Endodermal cell (in vitro differentiated cells): ENCODE results near the gene PFKFB2. TPM values are rescaled to one million over a fixed set of nuclear protein-coding genes. Genes with fewer than 3 reads are reported as not detected.

ENCODE experiments used
- DNase-seq: peaks from one replicate; pipeline ENCODE4 v3.0.0-alpha.2; 2017
- H3K27ac ChIP-seq: 2 replicates; pipeline ENCODE4 v1.5.1; 2013; ENCODE audit warnings: mild to moderate bottlenecking, low read depth, low read length, moderate library complexity
- H3K27me3 ChIP-seq: 2 replicates; pipeline ENCODE4 v1.6.1; 2013; ENCODE audit warnings: mild to moderate bottlenecking, low read length, moderate library complexity; ENCODE audit not compliant: insufficient read depth, control insufficient read depth, poor library complexity, severe bottlenecking
- H3K36me3 ChIP-seq: 2 replicates; pipeline ENCODE4 v1.7.0; 2013; ENCODE audit warnings: mild to moderate bottlenecking, low read length, moderate library complexity; ENCODE audit not compliant: control insufficient read depth, insufficient read depth
- H3K4me1 ChIP-seq: one replicate; pipeline ENCODE4 v1.7.0; 2013; ENCODE audit warnings: low read length; ENCODE audit not compliant: control insufficient read depth, insufficient read depth
- H3K4me3 ChIP-seq: 2 replicates; pipeline ENCODE4 v1.5.1; 2013; ENCODE audit warnings: mild to moderate bottlenecking, low read length, moderate library complexity
- H3K9ac ChIP-seq: 2 replicates; pipeline ENCODE4 v1.6.1; 2013; ENCODE audit warnings: mild to moderate bottlenecking, low read length, moderate library complexity; ENCODE audit not compliant: poor library complexity, severe bottlenecking; ENCODE audit errors: extremely low read depth
- H3K9me3 ChIP-seq: 2 replicates; pipeline ENCODE4 v1.6.1; 2013; ENCODE audit warnings: mild to moderate bottlenecking, low read length, moderate library complexity; ENCODE audit not compliant: control insufficient read depth
- H3K27ac Mint-ChIP-seq: 2 replicates; pipeline ENCODE4 v1.8.0; 2020; ENCODE audit warnings: mixed read lengths
- H3K27me3 Mint-ChIP-seq: 2 replicates; pipeline ENCODE4 v1.8.0; 2021; ENCODE audit warnings: mild to moderate bottlenecking, mixed read lengths; ENCODE audit not compliant: insufficient read depth
- H3K36me3 Mint-ChIP-seq: 2 replicates; pipeline ENCODE4 v1.8.0; 2020; ENCODE audit warnings: low read depth, mixed read lengths
- H3K4me1 Mint-ChIP-seq: 2 replicates; pipeline ENCODE4 v1.8.0; 2020; ENCODE audit warnings: mixed read lengths
- H3K4me3 Mint-ChIP-seq: 2 replicates; pipeline ENCODE4 v1.8.0; 2020; ENCODE audit warnings: mild to moderate bottlenecking, moderate library complexity, mixed read lengths
- H3K9me3 Mint-ChIP-seq: 2 replicates; pipeline ENCODE4 v1.8.0; 2020; ENCODE audit warnings: mild to moderate bottlenecking, mixed read lengths
- WGBS, 2 experiments: methylation state at CpG; one replicate each; pipeline versions ENCODE4 v1.1.5 to v1.1.7; 2013; ENCODE audit warnings: missing lambda C conversion rate in 2 of 2, mixed read lengths in 1 of 2; ENCODE audit not compliant: insufficient coverage in 1 of 2, insufficient read length in 1 of 2; 5-methylcytosine and 5-hydroxymethylcytosine counted together
- total RNA-seq, 2 donors: library from RNA; stranded (reverse); fragmentation: NEBNext Ultra II Directional in 1 of 2; extraction: Animal tissue kit (Norgen Biotek cat#: 25700) in 1 of 2; gene quantifications; 2 replicates in 1 of 2; 3 replicates in 1 of 2; pipeline ENCODE4 v1.2.1, GENCODE V29; 2021
- TF ChIP-seq, protein P1 (sequence below): fragments of 200-600 bp; sonication (generic); conservative IDR thresholded peaks from 2 replicates; pipeline ENCODE4 v1.5.0; 2021; ENCODE audit warnings: antibody characterized with exemption, mild to moderate bottlenecking

PFKFB2 gene
- total RNA-seq, 2 donors from 2014 or later, result 11.2 to 13.4 TPM

DNA sequence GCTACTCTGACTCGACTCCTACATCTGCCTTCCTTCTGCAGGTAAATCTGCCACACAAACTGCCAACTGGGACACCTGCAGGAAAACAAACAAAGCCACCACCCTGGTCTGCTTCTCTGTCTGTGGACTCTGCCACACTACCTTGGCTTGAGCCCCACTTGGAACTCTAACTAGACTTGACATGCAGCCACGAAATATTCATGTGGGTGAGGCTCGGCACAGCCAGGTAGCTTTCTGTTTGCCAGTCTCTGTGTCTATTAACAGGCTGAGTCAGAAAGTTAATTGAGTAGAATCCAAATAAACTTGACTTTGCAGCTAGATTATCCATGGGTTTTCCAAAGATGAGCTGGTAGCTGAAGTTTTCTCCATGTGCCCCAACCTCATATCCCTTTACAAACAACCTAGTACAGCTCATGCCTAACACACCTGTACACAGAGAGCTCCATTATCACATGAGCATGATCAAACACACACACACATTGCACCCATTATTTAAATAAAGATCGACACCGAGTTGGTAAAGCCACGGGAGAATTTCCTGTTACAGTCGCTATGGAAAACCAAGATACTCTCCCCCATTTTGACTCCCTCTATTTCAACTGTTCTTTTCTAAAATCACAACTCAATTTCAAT is 21.3 kb upstream of the PFKFB2 start:
- H3K27ac Mint-ChIP-seq, result no peak overlapping the region
- H3K4me1 Mint-ChIP-seq, result peaks cover 63% of the 10 kb centered on the region
- H3K4me1 ChIP-seq, result peaks cover 22% of the 10 kb centered on the region
- peaks cover 11% of the 10 kb centered on the region for H3K27me3 Mint-ChIP-seq
- 88 to 95% methylated on average over 7 of the region's 7 CpGs for WGBS, 2 experiments
- H3K36me3 ChIP-seq, result no peaks in the 10 kb centered on the region
- H3K36me3 Mint-ChIP-seq, result no peaks in the 10 kb centered on the region
- TF ChIP-seq, protein P1, sequence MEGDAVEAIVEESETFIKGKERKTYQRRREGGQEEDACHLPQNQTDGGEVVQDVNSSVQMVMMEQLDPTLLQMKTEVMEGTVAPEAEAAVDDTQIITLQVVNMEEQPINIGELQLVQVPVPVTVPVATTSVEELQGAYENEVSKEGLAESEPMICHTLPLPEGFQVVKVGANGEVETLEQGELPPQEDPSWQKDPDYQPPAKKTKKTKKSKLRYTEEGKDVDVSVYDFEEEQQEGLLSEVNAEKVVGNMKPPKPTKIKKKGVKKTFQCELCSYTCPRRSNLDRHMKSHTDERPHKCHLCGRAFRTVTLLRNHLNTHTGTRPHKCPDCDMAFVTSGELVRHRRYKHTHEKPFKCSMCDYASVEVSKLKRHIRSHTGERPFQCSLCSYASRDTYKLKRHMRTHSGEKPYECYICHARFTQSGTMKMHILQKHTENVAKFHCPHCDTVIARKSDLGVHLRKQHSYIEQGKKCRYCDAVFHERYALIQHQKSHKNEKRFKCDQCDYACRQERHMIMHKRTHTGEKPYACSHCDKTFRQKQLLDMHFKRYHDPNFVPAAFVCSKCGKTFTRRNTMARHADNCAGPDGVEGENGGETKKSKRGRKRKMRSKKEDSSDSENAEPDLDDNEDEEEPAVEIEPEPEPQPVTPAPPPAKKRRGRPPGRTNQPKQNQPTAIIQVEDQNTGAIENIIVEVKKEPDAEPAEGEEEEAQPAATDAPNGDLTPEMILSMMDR, result no peak
- no peak overlapping the region for H3K9ac ChIP-seq
- no peak overlapping the region for H3K27ac ChIP-seq
- H3K4me3 ChIP-seq, result no peak overlapping the region
- H3K9me3 Mint-ChIP-seq, result no peaks in the 10 kb centered on the region
- peaks cover 32% of the 10 kb centered on the region for H3K27me3 ChIP-seq
- H3K4me3 Mint-ChIP-seq, result peak overlapping the region; percentile 19
- DNase-seq, result no peak
- no peaks in the 10 kb centered on the region for H3K9me3 ChIP-seq

DNA sequence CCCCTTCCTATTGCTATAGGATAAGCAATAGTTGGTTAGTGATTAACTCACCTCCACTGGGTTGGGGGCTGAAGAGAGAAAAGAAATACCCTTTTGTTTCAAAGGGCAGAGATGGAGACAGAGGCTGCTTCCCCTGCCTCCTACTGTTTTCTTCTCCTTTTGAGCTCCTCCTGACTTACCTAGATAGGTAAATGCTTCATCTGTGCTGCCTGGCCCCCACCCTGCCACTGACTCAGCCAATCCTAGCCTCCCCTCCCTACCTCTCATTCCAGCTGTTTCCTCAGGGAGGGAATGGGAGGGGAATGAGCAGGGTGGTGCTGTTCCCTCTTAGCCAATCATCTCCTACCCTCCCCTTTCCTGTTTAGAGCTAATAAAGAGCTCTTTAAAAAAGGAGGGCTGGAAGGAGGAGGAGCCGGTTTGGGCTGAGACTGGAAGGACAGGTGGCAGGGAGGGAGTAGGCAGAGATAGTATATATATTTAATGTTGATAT is 20.5 kb upstream of the PFKFB2 start, which contains the start of gene C1orf116:
Gene C1orf116 (minus strand): TSS at position 229 of the 490 bp plus-strand sequence. CDS start 5,158 bp downstream, outside the sequence.
- peaks cover 8% of the 10 kb centered on the region for H3K27me3 Mint-ChIP-seq
- H3K27ac Mint-ChIP-seq, result peak within 1 kb of the TSS; percentile 74
- H3K4me1 Mint-ChIP-seq, result peaks cover 57% of the 10 kb centered on the region
- TF ChIP-seq, protein P1, result no peak
- H3K9me3 ChIP-seq, result no peaks in the 10 kb centered on the region
- peak; percentile 94 for DNase-seq
- no peaks in the 10 kb centered on the region for H3K36me3 ChIP-seq
- peaks cover 31% of the 10 kb centered on the region for H3K27me3 ChIP-seq
- peaks cover 22% of the 10 kb centered on the region for H3K4me1 ChIP-seq
- no peaks in the 10 kb centered on the region for H3K9me3 Mint-ChIP-seq
- 0 to 14% methylated on average over 1 of the region's 1 CpG for WGBS, 2 experiments
- no peaks in the 10 kb centered on the region for H3K36me3 Mint-ChIP-seq
- peak within 1 kb of the TSS; percentile 19 for H3K4me3 Mint-ChIP-seq
- no peak within 1 kb of the TSS for H3K9ac ChIP-seq
- H3K4me3 ChIP-seq, result no peak within 1 kb of the TSS
- no peak within 1 kb of the TSS for H3K27ac ChIP-seq

DNA sequence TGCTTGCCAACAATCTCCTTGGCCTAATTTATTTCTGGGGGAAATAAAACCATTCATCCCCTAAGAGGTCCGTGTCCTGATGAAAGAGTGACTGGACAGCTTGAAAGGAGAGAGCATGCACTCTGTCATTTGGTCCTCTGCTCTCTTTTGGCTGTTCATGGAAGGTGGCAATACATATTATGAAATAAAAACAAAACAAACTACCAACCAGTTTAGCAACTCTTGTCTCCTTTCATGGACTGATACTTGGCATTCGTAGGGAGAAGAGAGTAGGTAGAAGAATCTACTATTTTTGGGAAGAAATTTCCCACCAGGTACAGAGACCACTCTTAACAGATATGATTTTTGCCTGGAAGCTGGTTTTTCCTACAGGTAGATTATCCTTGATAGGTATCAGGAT is 19.8 kb upstream of the PFKFB2 start:
- WGBS, 2 experiments, result 80 to 90% methylated on average over 1 to 2 of the region's 2 CpGs
- H3K4me3 ChIP-seq, result no peak overlapping the region
- Mint-ChIP-seq H3K9me3 (no peaks in the 10 kb centered on the region), H3K27ac (no peak overlapping the region), H3K27me3 (peaks cover 8% of the 10 kb centered on the region), H3K4me3 (no peak overlapping the region), H3K4me1 (peaks cover 49% of the 10 kb centered on the region), H3K36me3 (no peaks in the 10 kb centered on the region)
- peaks cover 22% of the 10 kb centered on the region for H3K4me1 ChIP-seq
- no peak for DNase-seq
- H3K36me3 ChIP-seq, result no peaks in the 10 kb centered on the region
- no peak overlapping the region for H3K9ac ChIP-seq
- TF ChIP-seq, protein P1, result no peak
- H3K27me3 ChIP-seq, result peaks cover 33% of the 10 kb centered on the region
- no peak overlapping the region for H3K27ac ChIP-seq
- H3K9me3 ChIP-seq, result no peaks in the 10 kb centered on the region
